Measurements from ENCODE around the gene GPR158. TPM values are rescaled to one million over a fixed set of nuclear protein-coding genes. Genes with fewer than 3 reads are reported as not detected.

Gene GPR158
- total RNA-seq, 1 experiment from 2014 or later: 13.7 TPM

GRCh38 chr10:25390733-25391132 is 215.9 kb downstream of the GPR158 start:
- DNase-seq (ENCODE audit: low read depth): no peak

DNA sequence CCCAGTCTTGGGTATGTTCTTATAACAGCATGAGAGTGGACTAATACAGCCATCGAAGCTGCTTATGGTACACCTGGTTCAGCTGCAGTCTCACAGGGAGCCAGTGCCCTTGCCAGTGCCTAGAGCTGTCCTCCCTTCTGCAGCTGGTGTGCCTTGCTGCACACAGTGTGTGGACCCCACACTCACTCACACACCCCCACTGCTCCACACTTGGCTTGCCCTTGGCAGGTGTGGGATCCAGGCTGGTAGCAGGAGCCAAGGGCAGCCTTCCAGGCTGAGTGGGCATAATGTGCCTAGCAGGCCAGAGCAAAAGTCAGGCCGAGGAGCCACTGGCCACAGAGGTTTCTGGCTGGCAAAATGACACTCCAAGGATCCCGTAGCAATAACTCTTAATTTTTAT is 217.3 kb downstream of the GPR158 start:
- DNase-seq (ENCODE audit: low read depth): no peak

DNA sequence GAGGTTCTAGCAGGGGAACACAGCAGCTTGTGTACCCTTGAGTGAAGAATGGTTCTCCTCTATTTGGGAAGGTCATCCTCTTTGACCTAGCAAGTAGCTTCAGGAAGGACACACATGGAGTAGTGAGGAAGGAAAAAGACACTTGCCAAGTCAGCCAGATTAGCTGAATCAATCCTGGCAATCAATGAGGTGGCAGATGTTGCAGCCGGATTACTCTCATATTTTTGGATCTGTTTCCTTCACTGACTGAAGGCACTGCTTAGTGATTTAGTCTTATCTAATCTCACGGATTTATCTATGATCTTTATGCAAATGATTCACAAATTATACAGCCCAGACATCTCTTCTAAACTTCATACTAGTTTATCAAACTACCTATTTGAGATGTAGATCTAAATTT is 218.8 kb downstream of the GPR158 start:
- no peak for DNase-seq (ENCODE audit: low read depth)

DNA sequence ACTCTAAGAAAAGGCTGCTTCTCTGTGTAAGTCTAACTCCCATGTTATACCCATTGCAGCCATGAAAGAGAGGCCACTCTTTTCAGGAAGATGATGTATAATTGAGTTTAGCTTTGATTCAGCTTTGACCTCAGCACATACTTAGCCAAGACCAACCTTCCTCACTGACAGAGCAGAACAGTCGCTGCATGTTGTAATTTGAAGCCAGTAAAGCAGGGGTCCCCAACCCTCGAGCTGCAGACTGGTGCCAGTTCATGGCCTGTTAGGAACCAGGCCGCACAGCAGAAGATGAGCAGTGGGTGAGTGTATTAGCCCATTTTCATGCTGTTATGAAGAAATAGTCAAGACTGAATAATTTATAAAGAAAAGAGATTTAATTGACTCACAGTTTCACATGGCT is 223.9 kb downstream of the GPR158 start:
- no peak for DNase-seq (ENCODE audit: low read depth)

DNA sequence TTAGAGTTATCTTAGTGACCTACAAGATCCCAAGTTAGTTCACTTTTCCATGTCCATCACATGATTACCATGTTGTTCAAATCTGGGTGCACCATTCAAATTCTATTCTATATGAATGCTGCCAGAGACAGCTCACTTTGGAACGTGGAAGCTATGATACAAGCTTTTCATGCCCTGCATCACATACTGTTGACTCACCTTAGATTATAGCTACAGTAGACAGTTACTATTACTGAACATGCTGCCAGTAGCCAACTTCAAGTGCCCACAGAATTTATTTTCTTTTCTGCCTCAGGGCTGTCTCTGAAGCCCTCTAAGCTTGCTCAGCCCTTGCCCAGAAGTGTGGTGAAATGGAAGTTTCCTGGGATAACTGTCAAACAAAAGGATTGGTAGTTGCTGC is 231.1 kb downstream of the GPR158 start:
- DNase-seq (ENCODE audit: low read depth): no peak

GRCh38 chr10:25417611-25418010 is 242.8 kb downstream of the GPR158 start:
- no peak for DNase-seq (ENCODE audit: low read depth)

DNA sequence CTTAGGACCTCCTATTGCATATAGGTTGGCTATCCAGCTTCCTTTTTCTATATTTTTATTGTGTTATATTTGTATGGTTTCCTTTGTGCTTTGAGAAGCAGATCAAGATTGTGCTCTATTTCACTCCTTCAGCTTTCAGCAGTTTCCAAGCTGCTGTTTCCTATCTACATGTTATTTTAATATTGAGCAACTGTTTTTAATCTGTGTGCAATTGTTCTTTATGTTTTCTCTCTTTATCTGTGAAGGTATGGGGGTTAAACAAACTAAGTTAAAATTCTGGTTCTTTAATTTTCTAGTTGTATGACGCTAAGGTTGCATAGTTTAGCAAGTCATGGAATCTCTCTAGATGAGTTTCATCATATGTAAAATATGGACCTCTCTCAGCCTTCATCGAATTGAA is 251.0 kb downstream of the GPR158 start:
- DNase-seq (ENCODE audit: low read depth): no peak

DNA sequence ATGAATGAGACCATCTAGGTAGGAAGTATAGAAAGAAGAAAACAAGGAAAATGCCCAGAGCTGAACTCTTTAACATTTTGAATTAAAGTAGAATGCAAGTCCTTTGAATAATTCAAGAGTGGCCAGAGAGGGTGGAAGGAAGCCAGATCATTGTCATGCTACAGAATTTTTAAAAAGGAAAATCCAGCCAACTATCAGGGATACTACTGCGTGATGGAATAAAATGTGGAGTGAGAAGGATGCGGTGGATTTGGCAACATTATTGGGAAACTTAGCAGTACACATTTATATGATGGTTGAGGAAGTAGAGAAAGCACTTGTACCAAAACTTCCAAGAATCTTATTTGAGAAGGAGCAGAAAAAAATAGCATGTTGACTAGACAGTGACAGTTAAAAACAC is 261.6 kb downstream of the GPR158 start:
- DNase-seq (ENCODE audit: low read depth): no peak

DNA sequence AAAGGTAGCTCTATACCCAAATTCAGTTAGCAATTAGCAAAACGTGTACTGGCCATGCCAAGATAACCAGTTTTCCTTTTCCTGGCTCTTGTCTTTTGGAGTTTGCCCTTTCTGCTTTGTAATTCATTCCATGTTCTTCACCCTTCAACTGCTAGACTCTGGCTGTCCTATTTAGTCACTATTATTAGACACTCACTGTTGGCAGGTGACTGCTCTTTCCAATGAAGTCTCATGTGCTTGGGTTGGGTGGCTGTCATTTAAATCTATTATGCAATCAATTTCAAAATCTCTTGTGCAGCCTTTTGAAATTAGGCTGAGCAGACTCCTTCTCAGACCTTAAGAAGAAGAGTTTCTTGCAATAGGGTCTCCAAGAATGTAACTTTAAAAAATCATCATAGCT is 266.5 kb downstream of the GPR158 start:
- no peak for DNase-seq (ENCODE audit: low read depth)

GRCh38 chr10:25444266-25444665 is 269.5 kb downstream of the GPR158 start:
- DNase-seq (ENCODE audit: low read depth): no peak

GRCh38 chr10:25451401-25451800 is 276.6 kb downstream of the GPR158 start:
- no peak for DNase-seq (ENCODE audit: low read depth)

DNA sequence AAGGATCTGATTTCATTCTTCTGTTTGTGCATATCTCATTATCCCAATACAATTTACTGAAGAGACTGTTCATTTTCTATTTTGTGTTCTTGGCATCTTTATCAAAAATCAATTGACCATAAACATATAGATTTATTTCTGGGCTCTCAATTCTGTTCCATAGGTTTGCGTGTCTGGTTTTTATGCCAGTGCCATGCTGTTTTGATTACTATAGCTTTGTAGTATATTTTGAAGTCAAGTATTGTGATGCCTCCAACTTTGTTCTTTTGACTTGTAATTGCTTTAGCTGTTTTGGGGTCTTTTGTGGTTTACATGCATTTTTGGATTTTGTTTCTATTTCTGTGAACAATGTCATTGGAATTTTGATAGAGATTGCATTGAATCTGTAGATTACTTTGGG is 278.8 kb downstream of the GPR158 start:
- DNase-seq (ENCODE audit: low read depth): no peak

DNA sequence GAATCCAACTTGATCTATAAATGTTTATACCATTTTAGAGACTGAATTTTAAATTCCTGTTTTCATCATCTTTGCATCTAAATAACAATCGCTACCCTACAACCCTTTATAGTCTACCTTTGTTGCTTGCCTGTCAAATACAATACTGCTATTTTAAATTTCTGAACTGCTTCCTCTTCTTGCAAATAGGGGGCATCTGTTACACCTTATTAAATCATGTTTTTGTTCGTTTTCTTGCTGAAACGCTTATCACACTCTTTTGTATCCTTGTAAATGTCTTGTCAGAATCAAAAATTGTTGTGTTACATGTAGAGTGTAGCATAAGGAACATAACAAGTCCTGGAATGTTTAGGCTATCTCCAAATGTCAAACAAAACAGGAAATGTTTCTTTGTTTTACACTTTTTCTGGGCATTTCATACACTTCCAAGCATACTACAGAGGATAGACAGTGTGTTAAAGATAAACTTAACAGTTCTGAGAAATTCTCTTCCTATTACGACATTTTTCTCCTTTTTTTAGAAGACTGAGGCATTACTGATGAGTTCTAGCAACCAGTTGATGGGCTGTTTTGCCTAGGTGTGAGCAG is 281.3 kb downstream of the GPR158 start:
- no peak for DNase-seq (ENCODE audit: low read depth)

GRCh38 chr10:25457552-25457951 is 282.8 kb downstream of the GPR158 start:
- DNase-seq (ENCODE audit: low read depth): no peak

GRCh38 chr10:25465582-25466372 is 291.0 kb downstream of the GPR158 start:
- peak; percentile 84 for DNase-seq (ENCODE audit: low read depth)

DNA sequence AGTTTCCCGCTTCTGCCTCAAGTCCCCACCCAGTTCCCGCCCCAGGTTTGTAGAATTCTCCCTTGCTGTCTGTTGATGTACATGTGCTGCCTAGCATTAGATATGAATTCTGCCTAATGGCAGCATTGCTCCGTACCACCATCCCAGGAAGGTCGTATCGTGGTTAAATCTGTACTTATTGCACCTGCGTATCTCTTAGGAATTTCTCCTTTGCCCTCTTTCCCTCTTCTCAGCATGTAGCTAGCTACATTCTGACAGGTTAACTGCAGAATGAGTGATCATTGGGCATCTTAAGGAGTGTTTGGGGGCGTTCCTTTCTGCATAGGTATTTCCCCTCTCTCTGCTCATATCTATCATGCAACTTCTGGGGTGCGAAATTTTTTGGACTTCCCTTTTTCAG is 293.1 kb downstream of the GPR158 start:
- DNase-seq (ENCODE audit: low read depth): no peak

- DNase-seq (ENCODE audit: low read depth): no peak
These were observed 306.7 kb downstream of the GPR158 start for GRCh38 chr10:25481467-25481866.

DNA sequence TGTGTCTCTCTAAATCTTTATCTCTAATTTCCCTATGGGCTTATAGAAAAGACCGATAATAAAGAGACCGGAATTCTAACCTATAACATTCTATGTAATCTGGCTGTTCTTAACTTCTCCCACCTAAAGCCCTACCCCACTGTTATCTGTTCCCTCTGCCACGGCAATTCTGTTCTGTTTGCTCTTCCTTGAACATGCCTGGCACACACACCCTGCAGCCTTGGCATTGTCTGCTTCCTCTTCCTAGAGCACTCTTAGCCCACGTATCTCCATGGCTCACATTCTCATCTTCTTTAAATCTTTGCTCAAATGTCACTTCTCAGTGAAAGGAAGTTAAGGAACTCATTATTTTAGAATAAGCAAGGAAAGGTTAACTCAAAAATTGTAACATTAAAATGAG is 309.2 kb downstream of the GPR158 start:
- no peak for DNase-seq (ENCODE audit: low read depth)

- DNase-seq (ENCODE audit: low read depth): no peak
These were observed 312.5 kb downstream of the GPR158 start for GRCh38 chr10:25487266-25487665.

DNA sequence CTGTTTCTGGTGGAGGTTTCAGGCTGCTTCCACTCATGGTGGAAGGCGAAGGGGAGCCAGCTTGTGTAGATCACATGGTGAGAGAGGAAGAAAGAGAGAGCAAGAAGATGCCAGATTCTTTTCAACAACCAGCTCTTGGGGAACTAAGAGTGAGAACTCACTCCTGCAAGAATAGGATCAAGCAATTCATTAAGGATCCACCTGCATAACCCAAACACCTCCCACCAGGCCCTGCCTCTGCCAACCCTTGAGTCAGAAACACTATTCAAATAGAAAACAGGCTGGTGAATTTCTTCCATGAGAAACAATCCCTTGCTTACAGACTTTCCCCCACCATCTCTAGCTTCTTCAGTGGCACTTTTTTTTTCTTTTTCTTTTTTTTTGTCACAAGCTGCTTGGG is 317.2 kb downstream of the GPR158 start:
- no peak for DNase-seq (ENCODE audit: low read depth)

DNA sequence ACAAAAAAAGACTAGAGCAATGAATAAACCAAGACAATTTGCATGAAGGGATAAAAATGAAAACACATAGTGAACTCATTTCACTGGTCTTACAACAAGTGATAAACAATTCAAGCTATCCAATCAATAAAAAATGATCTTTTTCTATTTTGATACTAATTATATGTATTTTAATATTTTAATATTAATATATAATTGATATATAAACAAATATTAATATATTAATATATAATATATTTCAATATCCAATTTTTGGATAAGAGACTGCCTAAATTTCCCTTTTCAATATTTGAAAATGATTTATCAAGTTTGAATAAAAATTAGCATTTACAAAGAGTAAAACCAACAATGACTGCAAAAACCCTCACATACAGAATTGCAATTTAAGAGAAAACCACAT is 317.9 kb downstream of the GPR158 start:
- DNase-seq (ENCODE audit: low read depth): no peak

- peak; percentile 87 for DNase-seq (ENCODE audit: low read depth)
These were observed 318.5 kb downstream of the GPR158 start for GRCh38 chr10:25493122-25493893.

DNA sequence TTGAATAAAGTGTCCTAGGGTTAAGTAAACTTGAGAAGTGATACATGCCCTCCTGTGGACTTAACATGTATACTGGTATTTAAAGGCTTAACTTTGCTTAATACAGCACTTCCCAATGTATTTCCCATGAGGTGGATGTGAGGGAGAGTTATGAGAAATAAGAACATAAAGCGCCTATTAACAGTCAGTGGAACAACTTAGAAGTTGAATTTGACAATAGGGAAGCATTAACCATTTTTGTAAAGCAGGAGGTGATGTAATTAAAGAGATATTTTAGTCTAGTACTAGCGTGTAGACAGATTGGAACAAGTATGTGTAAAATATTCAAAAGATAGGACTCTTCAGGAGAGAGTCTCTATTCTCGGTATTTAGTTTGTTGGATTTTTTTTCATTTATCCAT is 322.4 kb downstream of the GPR158 start:
- DNase-seq (ENCODE audit: low read depth): no peak

Measured in RPMI7951 (cell line).